Stimulated activated CD4-positive, alpha-beta T cell treated with anti-CD3 and anti-CD28 coated beads, Interleukin-1b, Interleukin-23, amount 100 ng/mL, for 1 hour (primary cell): Measurements from ENCODE around the gene ZNF318.

Source experiments
- DNase-seq, 2 donors: peaks; one replicate each; pipeline ENCODE4 v3.0.0-alpha.2; 2020; ENCODE audit warnings: low read depth in 2 of 2

The ZNF318 gene

DNA sequence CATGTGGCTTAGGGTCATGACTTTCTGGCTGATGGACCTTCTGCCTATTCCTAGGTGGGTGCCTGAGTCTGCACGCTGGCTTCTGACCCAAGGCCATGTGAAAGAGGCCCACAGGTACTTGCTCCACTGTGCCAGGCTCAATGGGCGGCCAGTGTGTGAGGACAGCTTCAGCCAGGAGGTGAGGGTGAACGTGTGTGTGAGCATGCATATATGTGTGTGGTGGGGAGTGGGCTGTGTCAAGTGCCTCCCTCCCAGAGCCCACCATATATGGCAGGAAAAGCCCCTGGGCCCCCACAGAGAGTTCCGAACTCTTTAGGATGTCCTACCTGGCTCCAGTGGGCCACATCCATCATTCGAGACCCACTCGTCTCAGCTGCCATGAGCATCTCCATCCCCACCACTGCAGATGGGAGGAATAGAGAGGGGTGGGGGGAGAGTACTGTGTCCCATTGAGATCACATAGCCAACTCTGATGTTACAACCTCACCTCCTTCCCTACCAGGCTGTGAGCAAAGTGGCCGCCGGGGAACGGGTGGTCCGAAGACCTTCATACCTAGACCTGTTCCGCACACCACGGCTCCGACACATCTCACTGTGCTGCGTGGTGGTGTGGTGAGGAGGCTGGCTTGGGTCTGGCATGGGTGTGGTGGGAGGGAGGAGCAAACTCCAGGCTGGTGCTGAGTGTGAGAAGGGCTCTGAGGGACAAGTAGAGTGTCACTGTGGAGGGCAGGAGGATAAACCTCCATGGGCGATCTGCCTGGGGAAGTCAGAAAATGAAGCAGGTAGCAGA lies 68.2 kb downstream of the ZNF318 start:
- no peak for DNase-seq

DNA sequence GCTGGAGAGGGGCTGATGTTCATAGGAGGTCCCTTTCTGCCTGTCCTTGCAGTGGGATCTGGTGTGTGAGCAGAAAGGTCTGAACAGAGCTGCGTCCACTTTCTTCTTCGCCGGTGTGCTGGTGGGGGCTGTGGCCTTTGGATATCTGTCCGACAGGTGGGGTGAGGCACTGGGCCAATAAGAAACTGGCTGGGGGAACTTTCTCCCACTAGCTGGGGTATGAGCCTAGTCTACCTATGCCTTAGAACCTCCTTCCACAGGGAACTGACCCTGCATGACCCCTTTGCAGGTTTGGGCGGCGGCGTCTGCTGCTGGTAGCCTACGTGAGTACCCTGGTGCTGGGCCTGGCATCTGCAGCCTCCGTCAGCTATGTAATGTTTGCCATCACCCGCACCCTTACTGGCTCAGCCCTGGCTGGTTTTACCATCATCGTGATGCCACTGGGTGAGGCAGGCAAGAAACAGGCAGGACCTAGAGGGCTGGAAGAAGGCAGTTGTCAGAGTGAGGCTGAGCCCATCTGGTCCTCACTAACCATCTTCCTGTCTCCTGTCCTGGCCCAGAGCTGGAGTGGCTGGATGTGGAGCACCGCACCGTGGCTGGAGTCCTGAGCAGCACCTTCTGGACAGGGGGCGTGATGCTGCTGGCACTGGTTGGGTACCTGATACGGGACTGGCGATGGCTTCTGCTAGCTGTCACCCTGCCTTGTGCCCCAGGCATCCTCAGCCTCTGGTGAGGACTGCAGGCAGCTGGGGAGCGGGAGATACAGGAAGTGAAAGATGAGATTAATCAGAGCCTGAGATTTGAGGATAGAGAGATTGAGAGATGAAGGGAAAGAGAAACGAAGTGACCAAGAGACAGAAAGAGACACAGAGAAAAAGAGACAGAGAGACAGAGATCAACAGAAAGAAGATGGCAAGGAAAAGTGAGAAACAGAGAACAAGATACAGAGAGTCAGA lies 69.8 kb downstream of the ZNF318 start:
- no peak for DNase-seq

DNA sequence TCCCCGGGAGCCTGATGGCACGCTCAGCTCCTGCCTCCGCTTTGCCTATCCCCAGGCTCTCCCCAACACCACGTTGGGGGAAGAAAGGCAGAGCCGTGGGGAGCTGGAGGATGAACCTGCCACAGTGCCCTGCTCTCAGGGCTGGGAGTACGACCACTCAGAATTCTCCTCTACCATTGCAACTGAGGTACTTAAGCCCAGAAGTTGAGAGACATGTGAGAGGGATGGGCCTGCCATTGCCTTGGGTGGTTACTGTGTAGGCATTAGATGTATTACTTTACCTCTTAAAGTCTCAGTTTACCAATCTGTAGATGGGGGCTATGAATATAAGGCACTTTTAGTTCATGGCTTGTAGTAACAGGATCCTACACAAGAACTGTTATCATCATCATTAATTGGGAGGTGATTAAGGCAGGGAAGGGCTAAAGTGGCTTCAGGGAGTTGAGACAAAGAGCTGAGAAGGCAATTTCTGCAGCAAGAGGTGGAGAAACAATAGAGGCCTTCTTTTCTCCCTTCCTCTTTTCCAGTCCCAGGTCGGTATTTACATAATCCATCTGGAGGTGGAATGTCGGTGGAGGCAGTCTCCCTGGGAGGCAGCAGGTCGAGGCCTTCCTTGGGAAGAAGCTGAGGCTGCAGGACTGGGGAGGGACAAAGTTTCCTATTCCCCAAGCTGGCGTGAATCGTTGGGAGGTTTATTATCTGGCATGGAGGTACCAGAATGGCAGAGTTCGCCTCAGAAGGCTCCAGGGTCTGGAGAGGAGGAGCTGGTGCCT lies 70.7 kb downstream of the ZNF318 start:
- no peak for DNase-seq

DNA sequence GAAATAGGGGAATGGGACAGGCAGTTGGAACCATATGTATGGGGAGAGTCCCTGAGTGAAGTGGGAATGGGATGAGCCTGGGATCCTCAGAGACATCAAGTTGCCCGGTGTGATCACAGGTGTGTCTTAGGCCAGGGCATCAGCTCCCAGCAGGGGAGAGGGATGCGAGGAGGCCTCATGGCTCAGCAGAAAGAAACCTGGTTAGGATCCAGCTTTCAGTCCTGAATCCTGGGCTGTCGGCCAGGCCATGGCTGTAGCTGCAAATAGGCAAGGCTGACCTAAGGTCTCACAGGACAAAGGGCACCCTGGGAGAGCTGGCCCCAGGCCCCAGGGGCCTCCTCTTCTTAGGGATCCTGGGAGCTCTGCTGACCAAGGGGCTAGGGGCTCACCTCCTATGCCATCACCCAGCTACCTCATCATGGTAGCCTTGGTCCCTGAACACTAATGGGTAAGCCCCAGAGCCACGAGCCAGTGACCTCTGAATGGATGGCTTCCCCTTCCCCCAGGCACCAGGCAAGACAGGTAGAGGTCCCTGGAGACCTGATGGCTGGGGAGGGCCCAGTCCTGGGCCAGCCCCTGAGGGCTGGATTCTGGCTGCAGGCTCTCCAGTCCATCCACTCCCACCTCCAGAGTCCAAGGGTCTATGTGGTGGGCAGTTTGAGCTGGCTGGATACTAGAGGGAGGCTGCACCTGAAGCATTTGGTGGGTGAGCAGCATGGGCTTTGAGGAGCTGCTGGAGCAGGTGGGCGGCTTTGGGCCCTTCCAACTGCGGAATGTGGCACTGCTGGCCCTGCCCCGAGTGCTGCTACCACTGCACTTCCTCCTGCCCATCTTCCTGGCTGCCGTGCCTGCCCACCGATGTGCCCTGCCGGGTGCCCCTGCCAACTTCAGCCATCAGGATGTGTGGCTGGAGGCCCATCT lies 71.5 kb downstream of the ZNF318 start, which contains the start of gene SLC22A7:
TSS of gene SLC22A7 (plus strand) at position 617 of the 921 bp plus-strand sequence. CDS start at position 716, 99 bp downstream.
- no peak for DNase-seq

DNA sequence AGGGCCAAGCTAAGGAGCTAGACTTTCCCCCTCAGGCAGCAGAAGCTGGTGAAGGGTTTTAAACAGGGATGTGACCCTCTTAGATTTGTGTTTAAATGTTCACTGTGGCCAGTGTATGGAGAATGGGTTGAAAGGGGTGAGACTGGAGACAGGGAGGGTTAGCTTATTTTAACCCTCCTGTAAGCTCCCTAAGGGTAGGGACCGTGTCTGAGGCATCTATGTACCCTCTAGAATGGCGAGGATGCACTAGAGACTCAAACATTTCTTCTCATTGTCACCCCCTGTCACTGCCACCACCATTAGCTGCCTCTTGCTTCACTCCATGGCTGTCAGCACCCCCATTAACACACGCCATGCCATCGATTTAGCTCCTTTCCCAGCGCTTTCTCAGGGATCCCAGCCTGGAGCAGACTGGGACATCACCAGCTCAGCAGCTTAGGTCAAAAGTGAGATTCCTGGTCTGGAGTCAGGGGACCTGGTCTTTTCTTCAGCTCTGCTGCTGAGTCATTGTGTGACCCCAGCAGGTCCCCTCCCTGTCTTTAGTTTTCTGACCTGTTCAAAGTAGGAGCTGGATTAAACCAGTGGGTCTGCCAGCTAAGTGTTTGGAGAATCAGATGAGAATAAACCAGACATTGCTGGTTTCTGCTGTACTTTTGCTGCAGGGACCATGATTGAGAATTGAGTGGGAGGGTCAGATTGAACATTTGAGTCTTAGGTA lies 72.5 kb downstream of the ZNF318 start:
- no peak for DNase-seq

DNA sequence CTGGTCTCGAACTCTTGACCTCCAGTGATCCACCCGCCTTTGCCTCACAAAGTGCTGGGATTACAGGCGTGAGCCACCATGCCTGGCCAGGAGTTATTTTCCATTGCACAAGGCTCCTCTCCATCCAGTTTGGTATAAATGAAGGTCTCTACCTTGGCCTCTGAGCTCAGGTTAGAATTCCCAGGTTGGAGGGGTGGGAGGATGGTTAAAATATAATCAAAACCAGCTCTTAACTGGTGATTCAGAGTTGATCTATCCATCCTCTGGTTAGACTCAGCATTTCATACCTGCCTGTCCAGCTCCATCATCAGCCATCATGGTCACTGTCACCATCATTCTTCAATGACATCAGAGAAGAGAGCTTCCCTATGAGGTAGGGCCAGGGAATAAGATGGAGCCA lies 74.0 kb downstream of the ZNF318 start:
- DNase-seq, result no peak

DNA sequence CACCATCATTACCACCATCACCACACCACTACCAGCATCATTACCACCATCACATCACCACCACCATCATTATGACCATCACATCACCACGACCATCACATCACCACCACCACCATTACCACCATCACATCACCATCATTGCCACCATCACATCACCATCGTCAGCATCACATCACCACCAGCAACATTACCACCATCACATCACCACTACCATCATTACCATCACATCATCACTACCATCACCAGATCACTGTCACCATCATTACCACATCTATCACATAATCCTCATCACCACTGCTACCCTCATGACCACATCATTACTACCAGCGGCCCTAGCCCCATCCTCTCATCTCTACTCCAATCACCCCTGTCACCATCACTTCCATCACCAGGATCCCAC lies 74.9 kb downstream of the ZNF318 start:
- DNase-seq, result no peak

DNA sequence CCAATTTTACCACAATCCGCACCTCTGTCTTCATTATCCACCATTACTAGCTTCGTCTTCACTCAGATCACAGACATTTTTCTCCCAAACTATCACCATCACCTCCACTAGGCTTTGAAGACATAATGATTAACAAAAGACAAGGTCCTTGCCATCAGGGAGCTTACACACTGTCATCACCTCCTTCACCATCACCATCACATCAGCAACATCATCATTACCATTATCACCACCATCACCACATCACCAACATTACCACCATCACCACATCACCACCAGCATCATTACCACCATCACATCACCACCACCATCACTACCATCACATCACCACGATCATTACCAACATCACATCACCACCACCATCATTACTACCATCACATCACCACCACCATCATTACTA lies 75.7 kb downstream of the ZNF318 start:
- DNase-seq, result no peak

DNA sequence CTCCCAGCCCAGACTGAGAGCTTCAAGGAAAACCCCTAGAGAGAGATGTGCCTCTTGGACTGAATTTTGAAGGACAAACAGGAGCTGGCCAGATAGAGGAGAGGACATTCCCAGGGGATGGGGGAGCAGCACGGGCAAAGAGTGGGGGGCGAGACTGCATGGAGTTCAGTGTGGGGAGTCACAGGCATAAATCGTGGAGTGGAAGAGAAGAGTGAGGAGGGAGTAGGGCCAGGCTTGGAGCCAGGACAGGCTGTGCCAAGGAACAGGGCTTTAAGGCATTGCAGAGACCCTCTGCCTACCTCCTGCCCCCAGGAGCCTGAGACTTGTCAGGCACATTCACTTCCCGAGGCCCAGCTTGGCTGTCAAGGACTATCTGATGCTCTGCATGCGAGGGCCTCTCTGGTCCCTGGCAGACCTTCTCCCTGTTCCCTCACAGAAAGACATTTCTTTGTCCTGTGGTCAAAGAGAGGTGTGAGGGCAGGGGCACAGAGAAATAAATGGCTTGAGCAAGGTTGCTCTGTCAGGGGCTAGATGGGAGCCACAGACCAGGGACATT lies 76.6 kb downstream of the ZNF318 start:
- DNase-seq, result no peak

DNA sequence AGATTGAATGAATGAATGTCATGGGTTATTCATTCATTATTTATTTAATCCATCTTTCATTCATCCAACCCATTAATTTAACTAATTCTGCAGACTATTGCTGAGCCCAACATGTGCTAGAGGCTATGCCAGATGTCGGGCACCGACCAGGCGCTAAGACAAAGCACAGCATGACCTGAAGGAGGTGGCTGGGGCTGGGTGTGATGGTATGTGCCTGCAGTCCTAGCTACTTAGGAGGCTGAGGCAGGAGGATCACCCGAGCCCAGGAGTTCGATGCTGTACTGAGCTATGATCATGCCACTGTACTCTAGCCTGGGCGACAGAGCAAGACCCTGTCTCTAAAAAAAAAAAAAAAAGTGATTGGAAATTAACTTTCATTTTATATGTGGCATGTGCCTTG lies 77.1 kb downstream of the ZNF318 start:
- DNase-seq, result no peak

DNA sequence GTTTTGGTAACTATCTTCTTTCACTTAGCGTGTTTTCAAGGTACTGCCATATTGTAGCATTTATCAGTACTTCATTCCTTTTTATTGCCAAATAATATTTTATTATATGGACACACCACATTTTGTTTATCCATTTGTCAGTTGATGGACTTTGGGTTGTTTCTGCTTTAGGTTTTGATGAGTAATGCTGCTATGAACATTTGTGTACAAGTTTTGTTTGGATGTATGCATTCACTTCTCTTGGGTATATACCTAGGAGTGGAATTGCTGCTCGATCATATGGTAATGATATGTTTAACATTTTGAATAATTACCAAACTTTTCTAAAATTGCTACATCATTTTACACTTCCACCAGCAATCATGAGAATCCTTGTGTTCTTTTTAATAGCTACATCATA lies 77.7 kb downstream of the ZNF318 start:
- no peak for DNase-seq

DNA sequence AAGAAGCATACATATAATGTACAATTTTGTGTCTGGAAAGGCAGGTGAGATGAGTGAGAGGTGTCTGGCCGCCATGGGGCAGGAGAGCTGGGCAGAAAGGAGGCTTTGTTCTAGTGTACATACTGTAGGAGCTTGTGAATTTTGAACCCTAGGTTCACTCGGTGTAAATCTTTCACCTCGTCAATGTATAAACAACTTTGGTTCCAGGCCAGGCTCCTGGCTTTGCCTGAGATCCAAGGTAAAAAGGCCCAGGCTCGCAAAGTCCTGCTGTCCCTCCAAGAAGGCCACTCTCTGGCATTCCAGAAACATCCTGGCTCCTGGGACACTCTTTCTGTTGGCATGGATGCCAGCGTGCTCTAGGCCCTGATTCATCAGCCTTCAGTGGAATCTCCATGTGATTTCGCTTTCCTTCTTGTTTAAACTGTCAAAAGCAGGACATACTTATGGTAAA lies 78.5 kb downstream of the ZNF318 start:
- DNase-seq, result no peak

DNA sequence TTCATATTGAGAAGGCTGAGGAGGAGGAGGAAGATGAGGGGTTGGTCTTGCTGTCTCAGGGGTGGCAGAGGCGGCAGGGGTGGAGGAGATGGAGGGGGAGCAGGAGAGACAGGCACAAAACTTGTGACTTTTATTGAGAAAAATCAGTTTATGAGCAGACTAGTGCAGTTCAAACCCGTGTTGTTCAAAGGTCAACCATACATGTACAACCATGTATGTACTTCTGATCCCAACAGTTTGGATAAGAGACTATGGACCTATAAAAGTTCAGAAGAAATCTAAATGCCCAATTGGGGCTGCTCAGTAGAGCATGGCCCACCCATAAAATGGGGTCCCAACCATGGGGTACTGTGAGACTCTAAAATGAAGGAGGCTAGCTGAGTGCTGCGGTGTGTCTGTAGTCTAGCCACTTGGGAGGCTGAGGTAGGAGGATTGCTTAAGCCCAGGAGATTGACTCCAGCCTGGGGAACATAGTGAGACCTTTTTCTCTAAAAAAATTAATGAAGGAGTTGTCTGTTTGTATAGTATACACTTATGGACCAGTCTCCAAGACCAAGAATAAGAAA lies 79.0 kb downstream of the ZNF318 start:
- DNase-seq, result no peak

DNA sequence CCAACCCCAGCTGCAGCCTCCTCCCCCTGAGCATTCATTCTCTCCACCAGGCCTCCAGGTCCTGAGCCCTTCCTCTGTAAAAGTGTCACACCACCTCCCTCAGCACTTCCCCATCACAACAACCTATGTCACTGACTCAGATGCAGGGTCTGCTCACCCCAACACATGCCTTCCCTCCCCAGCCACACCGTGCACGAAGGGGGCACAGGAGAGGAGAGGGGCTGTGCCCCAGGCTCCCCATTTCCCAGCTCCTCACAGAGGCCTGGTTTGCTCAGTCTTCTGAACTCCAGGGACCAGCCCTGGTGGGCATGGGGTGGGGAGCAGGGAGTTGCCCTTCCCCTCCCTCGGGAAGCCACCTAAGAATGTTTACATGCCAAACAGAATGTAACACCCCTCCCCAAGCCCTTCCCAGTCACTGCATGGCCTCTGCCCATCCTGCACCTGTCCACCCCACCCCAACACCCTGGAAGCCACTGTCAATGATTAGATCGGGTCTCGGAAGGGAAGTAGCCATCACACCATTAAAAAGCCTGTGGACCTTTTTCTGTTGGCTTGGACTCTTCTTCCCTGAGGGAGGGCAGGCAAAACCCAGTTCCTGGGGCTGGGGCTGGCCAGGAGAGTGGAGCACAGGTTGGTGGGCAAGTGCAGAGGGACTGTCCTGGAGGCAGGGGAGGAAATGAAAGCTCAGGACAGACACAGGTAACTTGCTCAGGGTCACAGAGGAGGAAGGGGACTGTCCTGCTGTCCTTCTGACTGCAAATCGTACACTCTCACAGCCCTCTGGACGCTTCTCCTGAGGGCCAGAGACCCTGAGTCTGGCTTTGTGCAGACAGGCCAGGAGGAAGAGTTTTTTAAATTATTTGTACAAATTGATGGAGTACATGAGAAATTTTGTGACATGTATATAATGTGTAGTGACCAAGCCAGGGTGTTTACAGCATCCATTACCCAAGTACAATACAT lies 81.4 kb downstream of the ZNF318 start:
- no peak for DNase-seq

DNA sequence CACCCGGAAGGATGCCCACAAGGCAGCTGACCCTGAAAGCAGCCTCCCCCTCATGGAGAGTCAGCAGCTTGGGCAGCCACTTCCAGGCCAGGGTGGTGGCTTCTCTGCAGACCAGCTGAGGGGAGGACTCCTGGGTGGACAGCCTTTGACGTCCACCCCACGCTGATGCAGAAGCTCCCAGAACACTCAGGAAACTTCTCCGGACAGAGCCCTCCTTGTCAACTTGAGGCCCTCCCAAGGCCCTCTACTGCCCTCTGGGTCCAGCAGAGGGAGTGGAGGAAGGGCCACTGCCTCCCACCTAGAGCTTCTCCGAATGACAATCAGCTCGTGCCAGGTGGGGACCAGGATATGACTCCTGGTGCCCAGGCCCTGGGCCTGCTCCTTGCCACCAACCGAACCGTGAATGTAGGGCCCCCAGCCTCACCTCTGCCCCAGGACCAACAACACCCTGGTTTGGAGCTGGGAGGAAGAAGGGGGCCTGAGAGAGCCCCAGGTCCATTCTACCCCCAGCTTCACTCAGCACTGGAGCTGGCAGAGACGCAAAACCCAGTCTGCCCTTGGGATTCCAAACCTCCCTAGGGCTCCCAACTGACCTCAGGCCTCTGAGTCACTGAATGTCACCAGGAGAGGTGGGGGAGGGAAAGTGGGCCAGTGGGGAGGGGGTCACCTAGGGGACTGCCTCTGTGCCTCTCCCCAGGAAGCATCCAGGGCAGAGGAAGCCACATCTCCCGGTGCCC lies 82.3 kb downstream of the ZNF318 start:
- no peak for DNase-seq

DNA sequence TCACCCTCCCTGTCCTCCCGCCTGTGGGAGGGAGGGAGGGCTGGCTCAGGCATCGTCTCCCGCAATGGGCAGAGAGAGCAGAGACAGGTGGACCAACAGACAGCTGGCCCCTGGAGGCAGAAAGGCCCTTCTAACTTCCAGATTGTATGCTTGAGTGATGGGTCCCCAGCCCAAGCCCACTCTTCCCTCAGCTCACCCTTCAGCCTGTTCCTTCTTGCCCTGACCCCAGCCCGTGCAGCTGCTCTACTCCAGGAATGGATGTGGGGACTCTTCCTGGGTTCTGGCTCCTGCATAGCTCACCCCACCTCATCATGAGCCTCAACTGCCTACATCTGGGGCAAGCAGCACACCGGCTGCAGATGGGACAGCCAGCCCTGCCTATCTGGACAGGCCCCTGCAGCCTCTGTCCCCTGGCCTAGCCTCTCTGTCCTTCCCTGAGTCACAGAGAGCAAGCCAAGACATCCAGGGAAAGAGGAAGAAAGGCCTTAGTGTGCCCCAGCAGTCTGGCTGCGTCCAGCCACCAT lies 82.9 kb downstream of the ZNF318 start:
- DNase-seq, result no peak
